ENCODE measurements around the gene ZNF491.
A peak's percentile ranks its signal among the peaks of the same experiment; 100 is the strongest.
"Not testable (repeated sequence)": the region's sequence is repeated elsewhere in the genome, so short reads cannot be mapped to it uniquely, and the experiment has no call there.

ZNF491 gene

GRCh38 chr19:11806354-11807098 is 8.2 kb downstream of the ZNF491 start:
- no peak for DNase-seq (ENCODE audit: low spot score)

DNA sequence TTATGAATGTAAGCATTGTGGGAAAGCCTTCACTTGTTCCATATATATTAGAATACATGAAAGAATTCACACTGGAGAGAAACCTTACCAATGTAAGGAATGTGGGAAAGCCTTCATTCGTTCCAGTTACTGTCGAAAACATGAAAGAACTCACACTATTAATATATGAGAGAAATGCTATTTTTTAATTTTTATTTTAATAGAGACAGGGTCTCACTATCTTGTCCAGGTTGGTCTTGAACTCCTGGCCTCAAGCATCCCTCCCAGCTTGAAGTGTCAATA is 8.7 kb downstream of the ZNF491 start:
- no peak for DNase-seq (ENCODE audit: low spot score)

DNA sequence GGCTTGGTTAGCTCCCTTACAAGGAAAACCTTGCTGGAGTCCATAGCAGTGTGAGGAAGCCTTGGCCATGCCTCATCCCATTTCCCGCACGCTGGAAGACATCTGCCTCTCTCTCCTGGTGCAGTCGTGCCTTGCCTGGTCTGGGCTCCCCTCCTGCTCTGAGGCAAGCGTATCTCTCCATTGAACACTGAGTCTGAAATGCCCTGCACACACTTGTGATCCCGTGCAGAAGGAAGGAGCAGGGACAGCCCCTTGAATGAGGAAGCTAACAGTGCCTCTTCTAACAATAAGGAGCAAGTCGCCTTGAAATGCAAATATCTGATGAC is 15.3 kb downstream of the ZNF491 start:
- no peak for DNase-seq (ENCODE audit: low spot score)

GRCh38 chr19:11814029-11814699 is 15.8 kb downstream of the ZNF491 start, which contains the start of gene ZNF440:
Gene ZNF440 (plus strand): TSS chr19:11814273. CDS start chr19:11814448, 175 bp downstream.
- DNase-seq (ENCODE audit: low spot score), result peak; percentile 98

DNA sequence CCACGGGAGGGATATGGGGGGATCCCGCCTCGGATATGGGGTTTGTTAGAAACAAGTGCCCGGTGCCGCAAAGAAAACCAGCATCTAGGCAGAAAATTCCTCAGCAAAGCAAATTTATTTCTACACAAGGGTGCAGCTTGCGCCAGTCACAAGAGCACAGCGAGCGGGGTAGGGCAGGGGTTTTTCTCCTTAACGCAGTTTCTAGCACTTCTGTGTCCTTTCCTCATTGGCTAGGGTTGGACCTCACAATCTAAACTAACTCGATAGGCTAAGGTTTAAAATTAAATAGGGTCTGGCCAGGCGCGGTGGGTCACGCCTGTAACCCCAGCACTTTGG is 16.3 kb downstream of the ZNF491 start:
- no peak for DNase-seq (ENCODE audit: low spot score)

GRCh38 chr19:11821474-11822109 is 23.3 kb downstream of the ZNF491 start:
- DNase-seq (ENCODE audit: low spot score), result no peak

- not testable (repeated sequence) for DNase-seq (ENCODE audit: low spot score)
These were observed 30.9 kb downstream of the ZNF491 start for GRCh38 chr19:11828957-11829876.

GRCh38 chr19:11832253-11832912 is 34.1 kb downstream of the ZNF491 start:
- no peak for DNase-seq (ENCODE audit: low spot score)

GRCh38 chr19:11833541-11833940 is 35.2 kb downstream of the ZNF491 start:
- DNase-seq (ENCODE audit: low spot score), result no peak

DNA sequence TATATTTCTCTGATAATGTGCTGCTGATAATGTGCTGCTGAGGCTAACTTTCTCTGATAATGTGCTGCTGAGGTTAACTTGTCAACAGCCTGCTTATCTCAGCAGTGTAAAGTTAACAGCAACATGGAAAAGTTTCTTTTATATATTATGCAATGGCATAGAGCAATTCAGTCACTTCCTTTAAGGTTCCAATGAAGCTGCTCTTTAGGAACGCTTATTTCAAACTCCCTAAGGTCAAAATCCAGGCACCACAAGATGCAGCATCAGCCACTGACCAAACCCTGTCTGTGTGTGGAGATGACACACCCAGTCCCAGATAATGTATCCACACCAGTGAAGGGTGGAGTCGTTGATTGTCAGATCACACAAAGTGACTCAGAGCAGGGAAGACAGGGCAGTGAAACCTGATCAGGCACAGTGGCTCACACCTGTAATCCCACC is 37.3 kb downstream of the ZNF491 start:
- not testable (repeated sequence) for DNase-seq (ENCODE audit: low spot score)

GRCh38 chr19:11843722-11844121 is 45.4 kb downstream of the ZNF491 start:
- DNase-seq (ENCODE audit: low spot score), result no peak

DNA sequence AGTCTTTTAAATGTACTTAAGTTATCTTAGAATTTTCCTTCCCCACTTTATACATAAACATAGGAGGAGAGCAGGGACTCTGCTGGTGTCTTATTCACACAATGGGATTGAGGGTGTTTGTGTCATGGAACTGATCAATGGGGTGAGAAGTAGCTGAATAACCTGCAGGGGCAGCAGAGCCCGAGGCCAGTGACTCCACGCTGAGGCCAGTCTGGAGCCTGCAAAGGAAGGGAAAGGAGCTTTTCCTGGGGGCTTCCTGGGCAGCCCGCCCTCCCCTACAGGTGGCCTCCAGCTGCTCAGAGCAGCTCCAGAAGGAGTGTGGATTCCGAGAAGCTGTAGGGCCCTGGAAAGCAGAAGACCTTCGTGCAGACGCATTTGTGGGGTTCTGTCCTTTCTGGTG is 49.3 kb downstream of the ZNF491 start:
- not testable (repeated sequence) for DNase-seq (ENCODE audit: low spot score)

- no peak for DNase-seq (ENCODE audit: low spot score)
These were observed 49.9 kb downstream of the ZNF491 start for GRCh38 chr19:11848200-11848593.

DNA sequence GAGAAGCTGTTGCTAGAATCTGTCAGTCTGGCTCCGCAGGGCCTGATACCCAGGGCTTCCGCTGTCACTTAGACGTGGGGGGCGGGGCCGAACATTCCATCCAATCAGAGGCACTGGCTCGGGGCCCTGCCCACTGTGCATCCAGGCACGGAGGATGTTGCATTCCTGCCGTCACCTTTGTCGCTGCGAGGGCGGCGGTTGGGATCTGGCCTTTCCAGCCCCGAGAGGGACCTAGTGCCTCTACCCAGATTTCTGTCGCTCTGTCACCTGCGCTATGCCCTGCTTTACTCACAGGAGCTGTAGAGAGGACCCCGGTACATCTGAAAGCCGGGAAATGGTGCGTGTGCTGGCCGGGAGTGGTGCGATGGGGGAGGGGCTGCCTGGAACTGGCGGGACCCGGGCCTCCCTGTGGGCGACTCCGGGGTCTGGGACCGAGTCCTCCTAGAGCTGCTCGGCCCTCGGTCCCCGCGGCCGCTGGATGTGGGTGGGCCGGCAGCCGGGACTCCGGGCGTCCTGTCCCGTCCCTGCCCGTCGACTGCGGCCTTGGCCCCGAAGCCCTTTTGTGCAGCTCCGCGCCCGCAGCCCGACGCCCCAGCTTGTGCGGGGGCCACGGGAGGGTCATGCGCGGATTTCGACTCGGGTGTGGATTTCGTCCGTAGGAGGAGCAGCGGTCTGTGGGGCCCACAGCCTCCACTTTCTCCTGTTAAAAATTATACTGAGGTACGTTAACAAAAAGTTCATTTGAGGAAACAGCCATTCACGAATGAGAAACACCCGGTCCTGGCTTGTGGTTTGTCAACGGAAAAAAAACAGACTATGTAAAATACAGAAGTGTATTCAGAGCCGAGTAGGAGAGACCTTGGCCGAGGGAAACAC is 50.5 kb downstream of the ZNF491 start, which contains the start of gene ZNF439:
Gene ZNF439, plus strand, starts transcription at position 133 of the 876 bp plus-strand sequence. Its CDS starts 142 bp downstream, at position 275.
- DNase-seq (ENCODE audit: low spot score), result peak; percentile 87

DNA sequence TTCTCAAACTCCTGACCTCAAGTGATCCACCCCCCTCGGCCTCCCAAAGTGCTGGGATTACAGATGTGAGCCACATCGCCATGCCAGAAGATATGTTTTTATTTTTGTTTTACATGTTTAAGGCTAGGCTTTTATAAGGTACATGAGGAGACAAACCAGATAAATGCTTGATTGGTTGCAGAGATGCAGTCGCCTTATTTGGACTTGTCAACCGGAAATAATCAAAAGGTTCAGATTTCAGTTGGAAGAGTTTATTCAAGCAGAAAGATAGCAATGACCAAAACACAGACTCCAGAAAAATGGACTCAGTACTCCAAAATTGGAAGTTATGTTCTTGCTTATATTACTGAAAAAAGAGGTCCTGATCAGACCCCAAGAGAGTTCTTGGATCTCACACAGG is 52.0 kb downstream of the ZNF491 start:
- DNase-seq (ENCODE audit: low spot score), result not testable (repeated sequence)

DNA sequence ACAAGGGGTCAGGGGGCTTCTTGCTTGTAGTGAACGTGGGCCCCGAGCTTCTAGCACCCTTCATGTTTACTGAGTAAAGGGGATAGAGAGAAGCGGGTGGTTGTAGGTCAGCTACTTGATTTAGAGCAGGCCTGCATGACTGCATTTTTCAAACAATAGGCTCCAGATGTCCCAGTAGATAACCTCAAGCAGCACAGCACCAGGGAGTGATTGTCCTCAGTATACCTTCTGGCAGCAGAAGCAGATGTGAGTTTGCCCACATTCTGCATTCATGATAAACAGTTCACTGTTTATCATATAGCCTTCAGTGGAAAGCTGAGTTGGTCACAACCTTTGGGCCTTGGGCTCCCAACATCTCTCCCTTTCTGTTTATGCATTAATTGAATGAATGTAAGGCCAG is 55.0 kb downstream of the ZNF491 start:
- no peak for DNase-seq (ENCODE audit: low spot score)

- DNase-seq (ENCODE audit: low spot score), result no peak
These were observed 58.4 kb downstream of the ZNF491 start for GRCh38 chr19:11856596-11857250.

All from left forelimb (tissue), 1 donor.